NCI-H2227 (cell line): Measurements from ENCODE around the gene ARHGAP29.
"Not testable (repeated sequence)": the region's sequence is repeated elsewhere in the genome, so short reads cannot be mapped to it uniquely, and the experiment has no call there.

Source experiments
- DNase-seq: peaks from one replicate; lab custom pipeline; 2025; ENCODE audit not compliant: unreplicated experiment; lab: John Stamatoyannopoulos, UW

Gene ARHGAP29

GRCh38 chr1:94183197-94183815 lies 54.1 kb downstream of the ARHGAP29 start:
- DNase-seq = no peak

GRCh38 chr1:94182191-94182590 lies 55.2 kb downstream of the ARHGAP29 start:
- DNase-seq = no peak

GRCh38 chr1:94180650-94181049 lies 56.7 kb downstream of the ARHGAP29 start:
- DNase-seq = no peak

- DNase-seq = no peak
Measured at GRCh38 chr1:94178901-94179300, 58.5 kb downstream of the ARHGAP29 start.

- DNase-seq = no peak
Measured at GRCh38 chr1:94169126-94169525, 68.3 kb downstream of the ARHGAP29 start.

- DNase-seq = no peak
Measured at GRCh38 chr1:94165843-94166242, 71.5 kb downstream of the ARHGAP29 start.

- not testable (repeated sequence) for DNase-seq
Measured at GRCh38 chr1:94164885-94165284, 72.5 kb downstream of the ARHGAP29 start.

- DNase-seq = not testable (repeated sequence)
Measured at GRCh38 chr1:94164121-94164520, 73.3 kb downstream of the ARHGAP29 start.

- not testable (repeated sequence) for DNase-seq
Measured at GRCh38 chr1:94163249-94163648, 74.1 kb downstream of the ARHGAP29 start.

GRCh38 chr1:94160811-94161210 lies 76.6 kb downstream of the ARHGAP29 start:
- DNase-seq = peak; percentile 68

GRCh38 chr1:94156096-94156625 lies 81.2 kb downstream of the ARHGAP29 start:
- no peak for DNase-seq

- DNase-seq = no peak
Measured at GRCh38 chr1:94154989-94155388, 82.4 kb downstream of the ARHGAP29 start.

- no peak for DNase-seq
Measured at GRCh38 chr1:94153133-94153532, 84.3 kb downstream of the ARHGAP29 start.

- DNase-seq = not testable (repeated sequence)
Measured at GRCh38 chr1:94149166-94149565, 88.2 kb downstream of the ARHGAP29 start.

- no peak for DNase-seq
Measured at GRCh38 chr1:94146273-94146672, 91.1 kb downstream of the ARHGAP29 start.

GRCh38 chr1:94144836-94145235 lies 92.5 kb downstream of the ARHGAP29 start:
- DNase-seq = no peak

- DNase-seq = no peak
Measured at GRCh38 chr1:94143809-94144176, 93.6 kb downstream of the ARHGAP29 start.

GRCh38 chr1:94143173-94143808 lies 94.1 kb downstream of the ARHGAP29 start:
- no peak for DNase-seq

- no peak for DNase-seq
Measured at GRCh38 chr1:94142583-94142982, 94.8 kb downstream of the ARHGAP29 start.

- no peak for DNase-seq
Measured at GRCh38 chr1:94142022-94142421, 95.4 kb downstream of the ARHGAP29 start.

GRCh38 chr1:94132111-94132510 lies 105.3 kb downstream of the ARHGAP29 start:
- DNase-seq = no peak

- no peak for DNase-seq
Measured at GRCh38 chr1:94130851-94131595, 106.4 kb downstream of the ARHGAP29 start.
